Hepatocyte (in vitro differentiated cells): ENCODE results near the gene ZBTB21.

Experiments used
- EZH2 ChIP-seq: fragments of 200-600 bp; sonication (generic); IDR thresholded peaks from 2 replicates; pipeline ENCODE4 v1.6.1; 2016; ENCODE audit warnings: antibody characterized with exemption, mild to moderate bottlenecking, borderline replicate concordance
- TF ChIP-seq, protein P1 (sequence below): fragments of 200-600 bp; sonication (generic); IDR thresholded peaks from 2 replicates; pipeline ENCODE4 v1.5.1; 2016; ENCODE audit warnings: antibody characterized with exemption, mild to moderate bottlenecking; ENCODE audit not compliant: poor library complexity

- TF ChIP-seq, protein P1, sequence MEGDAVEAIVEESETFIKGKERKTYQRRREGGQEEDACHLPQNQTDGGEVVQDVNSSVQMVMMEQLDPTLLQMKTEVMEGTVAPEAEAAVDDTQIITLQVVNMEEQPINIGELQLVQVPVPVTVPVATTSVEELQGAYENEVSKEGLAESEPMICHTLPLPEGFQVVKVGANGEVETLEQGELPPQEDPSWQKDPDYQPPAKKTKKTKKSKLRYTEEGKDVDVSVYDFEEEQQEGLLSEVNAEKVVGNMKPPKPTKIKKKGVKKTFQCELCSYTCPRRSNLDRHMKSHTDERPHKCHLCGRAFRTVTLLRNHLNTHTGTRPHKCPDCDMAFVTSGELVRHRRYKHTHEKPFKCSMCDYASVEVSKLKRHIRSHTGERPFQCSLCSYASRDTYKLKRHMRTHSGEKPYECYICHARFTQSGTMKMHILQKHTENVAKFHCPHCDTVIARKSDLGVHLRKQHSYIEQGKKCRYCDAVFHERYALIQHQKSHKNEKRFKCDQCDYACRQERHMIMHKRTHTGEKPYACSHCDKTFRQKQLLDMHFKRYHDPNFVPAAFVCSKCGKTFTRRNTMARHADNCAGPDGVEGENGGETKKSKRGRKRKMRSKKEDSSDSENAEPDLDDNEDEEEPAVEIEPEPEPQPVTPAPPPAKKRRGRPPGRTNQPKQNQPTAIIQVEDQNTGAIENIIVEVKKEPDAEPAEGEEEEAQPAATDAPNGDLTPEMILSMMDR: no peak
- TF ChIP-seq EZH2: no peak
Observed at GRCh38 chr21:41970106-41970391, 40.1 kb downstream of the ZBTB21 start.
